Psoas muscle (tissue), 8 donors: ENCODE data around the gene TSKU. TPM values are rescaled to one million over a fixed set of nuclear protein-coding genes. Genes with fewer than 3 reads are reported as not detected.
"Not testable (repeated sequence)": the region's sequence is repeated elsewhere in the genome, so short reads cannot be mapped to it uniquely, and the experiment has no call there.

Source experiments
- ATAC-seq, 4 donors: fragments of 200-7000 bp; cut with Tn5 transposase; one replicate each; pipeline ENCODE4 v1.9.1; 2020; ENCODE audit warnings: moderate library complexity in 3 of 4, mild to moderate bottlenecking in 2 of 4
- DNase-seq, 2 donors: peaks; one replicate each; pipeline ENCODE4 v3.0.0-alpha.2; 2020
- H3K27ac ChIP-seq: fragments of 200-600 bp; one replicate; pipeline ENCODE4 v1.8.0; 2022
- H3K27me3 ChIP-seq, 3 donors: fragments of 200-600 bp in 1 of 3; one replicate each; pipeline versions ENCODE4 v1.6.1 to v1.8.0; 2013 to 2022; ENCODE audit warnings: low read length in 2 of 3, mild to moderate bottlenecking in 2 of 3, moderate library complexity in 1 of 3; ENCODE audit not compliant: insufficient read depth in 3 of 3
- H3K36me3 ChIP-seq, 2 donors: fragments of 200-600 bp in 1 of 2; one replicate each; pipeline versions ENCODE4 v1.6.1 to v1.8.0; 2013 to 2022; ENCODE audit warnings: low read depth in 1 of 2, mild to moderate bottlenecking in 1 of 2, moderate library complexity in 1 of 2; ENCODE audit not compliant: insufficient read depth in 1 of 2
- H3K4me1 ChIP-seq: fragments of 200-600 bp; one replicate; pipeline ENCODE4 v1.8.0; 2022
- H3K4me3 ChIP-seq: fragments of 200-600 bp; one replicate; pipeline ENCODE4 v1.8.0; 2022; ENCODE audit warnings: mild to moderate bottlenecking
- H3K9me3 ChIP-seq: fragments of 200-600 bp; one replicate; pipeline ENCODE4 v1.8.0; 2022
- CTCF ChIP-seq: fragments of 200-600 bp; IDR thresholded peaks from one replicate; pipeline ENCODE4 v1.8.0; 2022; ENCODE audit warnings: antibody characterized with exemption
- WGBS, 3 donors: extraction: QIAGEN DNeasy Blood & Tissue Kit; methylation state at CpG; one replicate each; pipeline versions ENCODE4 v1.1.6 to v1.1.7; 2013; 5-methylcytosine and 5-hydroxymethylcytosine counted together
- intact Hi-C, 2 donors: fragments of 100-400 bp; cut with DNase I; formaldehyde crosslinking; loops; one replicate each; pipeline versions ENCODE4 v1.11.0 to v1.14.2; 2022
- long read RNA-seq, 2 donors: library from polyadenylated mRNA; unstranded; transcript quantifications; one replicate each; pipeline ENCODE4 v2.0.0, GENCODE V29; 2021
- polyA plus RNA-seq, 3 donors: library from polyadenylated mRNA; stranded (reverse); fragments of 200-250 nt; gene quantifications; one replicate each; pipeline ENCODE4 v1.2.3, GENCODE V29; 2013
- total RNA-seq, 4 donors: library from RNA; stranded (reverse); fragmentation: NEBNext Ultra II Directional in 2 of 4; extraction: Animal tissue kit (Norgen Biotek cat#: 25700) in 2 of 4; gene quantifications; one replicate each; pipeline versions ENCODE4 v1.2.1 to v1.2.4, GENCODE V29; 2021 to 2023
- donor health status: healthy with polysubstance abuse.
- donor health status: DM: no; HTN: no; CAD: no; lungs with moderate emphysema.
- donor health status: Bipolar disorder and iron deficiency.
- donor health status: healthy.
- donor health status: DM: yes; HTN: yes; CAD: no.
- donor health status: DM: no; HTN: no; CAD: no.
- donor health status: DM: no; HTN: no; CAD: no.
- donor health status: DM: yes; HTN: yes; CAD: no.

TSKU gene
- total RNA-seq (10 to 100 TPM in 1 of 4 donors, 1 to 10 TPM in 3; 3.1 to 11.4 (median 3.8) TPM), polyA plus RNA-seq (1 to 10 TPM; 3.2 to 5.1 (median 4.7) TPM)
- long read RNA-seq, donor 1, partial matches to known transcripts: 0 of 2 reads
- long read RNA-seq, donor 1, other reads (novel, unspliced or antisense): 1 of 2 reads
- long read RNA-seq, donor 2, transcript TSKU-201 (2 exons, 2,712 nt): major isoform, 40 of 53 reads
- long read RNA-seq, donor 2, partial matches to known transcripts: 12 of 53 reads
- long read RNA-seq, donor 2, other reads (novel, unspliced or antisense): 1 of 53 reads

GRCh38 chr11:76783294-76783895 lies at the start of gene TSKU:
TSKU (plus strand) TSS chr11:76783356; CDS start chr11:76795617, 12,261 bp downstream.
- H3K27me3 ChIP-seq: peaks cover 0 to 7% (median 0%) of the 10 kb centered on the region in 3 donors
- peaks cover 3% of the 10 kb centered on the region for H3K4me1 ChIP-seq
- peak within 1 kb of the TSS; percentile 68 for H3K27ac ChIP-seq
- no peak for DNase-seq
- no peaks in the 10 kb centered on the region for H3K9me3 ChIP-seq
- H3K36me3 ChIP-seq: no peaks in the 10 kb centered on the region
- intact Hi-C loops: no loop called here
- ATAC-seq: peak; percentile 33 to 55 (median 48)
- WGBS, 3 donors: 0 to 1% (median 1%) methylated on average over 43 to 76 of the region's 76 CpGs
- TF ChIP-seq CTCF: no peak
- peak within 1 kb of the TSS; percentile 80 for H3K4me3 ChIP-seq

- H3K4me3 ChIP-seq, H3K27ac ChIP-seq, H3K4me1 ChIP-seq, H3K27me3 ChIP-seq, DNase-seq, H3K9me3 ChIP-seq, H3K36me3 ChIP-seq: not testable (repeated sequence)
- peak; percentile 62 for TF ChIP-seq CTCF
- peak; percentile 65 to 87 (median 80) for ATAC-seq
- WGBS, 3 donors: 29 to 54% (median 50%) methylated on average over 2 to 3 of the region's 3 CpGs
- intact Hi-C loops: loop anchor here (1.0 to 10.0 kb wide), 4 partner anchors 64 to 191 kb away; no protein-coding TSS in a partner anchor
Observed at GRCh38 chr11:76733906-76734305, 49.2 kb upstream of the TSKU start.

GRCh38 chr11:76734456-76735420 lies 48.4 kb upstream of the TSKU start:
- no peak overlapping the region for H3K4me3 ChIP-seq
- no peaks in the 10 kb centered on the region for H3K36me3 ChIP-seq
- no peaks in the 10 kb centered on the region for H3K9me3 ChIP-seq
- H3K4me1 ChIP-seq: no peaks in the 10 kb centered on the region
- no peak for DNase-seq
- intact Hi-C loops: loop anchor here (1.0 to 10.0 kb wide), 4 partner anchors 64 to 190 kb away; no protein-coding TSS in a partner anchor
- ATAC-seq: peak in 1 of 4 donors; percentile 12
- H3K27me3 ChIP-seq: no peaks in the 10 kb centered on the region
- no peak overlapping the region for H3K27ac ChIP-seq
- TF ChIP-seq CTCF: no peak
- 77 to 79% (median 78%) methylated on average over 12 of the region's 12 CpGs for WGBS, 3 donors

GRCh38 chr11:76735841-76736240 lies 47.3 kb upstream of the TSKU start:
- Histone ChIP-seq H3K9me3 (no peaks in the 10 kb centered on the region), H3K4me1 (no peaks in the 10 kb centered on the region), H3K27me3 (no peaks in the 10 kb centered on the region), H3K36me3 (no peaks in the 10 kb centered on the region), H3K27ac (no peak overlapping the region), H3K4me3 (no peak overlapping the region)
- intact Hi-C loops: loop anchor here (2.0 to 10.0 kb wide), 2 partner anchors 185 to 189 kb away; no protein-coding TSS in a partner anchor
- TF ChIP-seq CTCF: no peak
- 90 to 93% (median 92%) methylated on average over 13 of the region's 13 CpGs for WGBS, 3 donors
- DNase-seq: no peak
- no peak for ATAC-seq
